GM13977 (cell line): ENCODE measurements around the gene UGT1A8.

Source experiments
- DNase-seq: peaks from one replicate; pipeline ENCODE4 v3.0.0; 2012; ENCODE audit warnings: low spot score
- in situ Hi-C: fragments of 300-500 bp; cut with MboI; formaldehyde crosslinking; loops from one replicate; pipeline ENCODE4 v1.12.0; 2022; ENCODE audit warnings: low sequenced_read_pairs, low pct_unique_long_range_greater_than_20kb, mixed read lengths, inconsistent platforms; ENCODE audit not compliant: unreplicated experiment
- TF ChIP-seq, protein P1 (sequence below): IDR thresholded peaks from 2 replicates; pipeline ENCODE4 v1.5.1; 2012; ENCODE audit warnings: mild to moderate bottlenecking, control low read depth; ENCODE audit not compliant: insufficient read depth; ENCODE audit errors: extremely low read depth, missing control alignments

UGT1A8 gene

DNA sequence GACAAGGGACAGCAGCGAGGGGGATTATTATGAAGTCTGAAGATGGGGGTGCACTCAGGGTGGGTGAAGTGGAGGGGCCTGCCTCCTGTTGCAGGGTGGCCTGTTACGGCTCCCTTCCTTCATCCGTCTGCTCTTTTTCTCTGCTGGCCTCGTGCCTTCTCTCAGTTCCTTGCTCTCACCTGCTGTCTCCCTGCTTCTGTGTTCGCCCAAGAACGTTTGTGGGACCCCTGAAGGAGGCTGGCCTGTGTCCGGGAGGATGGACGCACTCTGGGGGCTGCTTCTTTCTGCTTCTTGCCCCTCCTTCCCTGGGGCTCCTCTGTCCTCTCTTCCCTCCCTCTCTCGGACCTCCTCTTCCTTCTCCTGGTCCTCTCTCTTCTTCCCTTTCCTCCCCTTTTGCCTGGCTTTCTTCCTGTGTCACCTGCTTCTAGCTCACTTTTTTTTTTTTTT, 174.5 kb downstream of the UGT1A8 start:
- TF ChIP-seq, protein P1, sequence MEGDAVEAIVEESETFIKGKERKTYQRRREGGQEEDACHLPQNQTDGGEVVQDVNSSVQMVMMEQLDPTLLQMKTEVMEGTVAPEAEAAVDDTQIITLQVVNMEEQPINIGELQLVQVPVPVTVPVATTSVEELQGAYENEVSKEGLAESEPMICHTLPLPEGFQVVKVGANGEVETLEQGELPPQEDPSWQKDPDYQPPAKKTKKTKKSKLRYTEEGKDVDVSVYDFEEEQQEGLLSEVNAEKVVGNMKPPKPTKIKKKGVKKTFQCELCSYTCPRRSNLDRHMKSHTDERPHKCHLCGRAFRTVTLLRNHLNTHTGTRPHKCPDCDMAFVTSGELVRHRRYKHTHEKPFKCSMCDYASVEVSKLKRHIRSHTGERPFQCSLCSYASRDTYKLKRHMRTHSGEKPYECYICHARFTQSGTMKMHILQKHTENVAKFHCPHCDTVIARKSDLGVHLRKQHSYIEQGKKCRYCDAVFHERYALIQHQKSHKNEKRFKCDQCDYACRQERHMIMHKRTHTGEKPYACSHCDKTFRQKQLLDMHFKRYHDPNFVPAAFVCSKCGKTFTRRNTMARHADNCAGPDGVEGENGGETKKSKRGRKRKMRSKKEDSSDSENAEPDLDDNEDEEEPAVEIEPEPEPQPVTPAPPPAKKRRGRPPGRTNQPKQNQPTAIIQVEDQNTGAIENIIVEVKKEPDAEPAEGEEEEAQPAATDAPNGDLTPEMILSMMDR: no peak
- in situ Hi-C loops: no loop called here
- DNase-seq: no peak

DNA sequence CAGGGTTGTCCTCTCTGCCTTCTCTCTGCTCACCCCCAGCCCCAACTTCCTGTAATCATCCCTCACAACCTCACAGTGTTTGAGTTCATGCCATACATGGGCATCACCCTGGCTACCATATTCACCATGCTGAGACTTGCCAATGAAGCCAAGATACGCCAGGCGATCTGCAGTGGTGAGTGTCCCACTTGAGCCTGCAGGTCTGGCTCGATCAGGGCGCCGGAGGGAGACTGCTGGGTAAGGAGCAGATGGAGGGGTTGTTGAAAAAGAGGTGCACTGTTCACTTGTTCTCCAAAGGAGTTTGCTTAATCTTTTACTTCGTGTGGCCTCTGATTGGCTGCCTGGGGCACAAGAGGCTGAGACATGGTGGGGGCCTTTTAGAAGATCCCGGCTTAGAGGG, 175.3 kb downstream of the UGT1A8 start:
- no peak for DNase-seq
- in situ Hi-C loops: no loop called here
- TF ChIP-seq, protein P1: no peak

DNA sequence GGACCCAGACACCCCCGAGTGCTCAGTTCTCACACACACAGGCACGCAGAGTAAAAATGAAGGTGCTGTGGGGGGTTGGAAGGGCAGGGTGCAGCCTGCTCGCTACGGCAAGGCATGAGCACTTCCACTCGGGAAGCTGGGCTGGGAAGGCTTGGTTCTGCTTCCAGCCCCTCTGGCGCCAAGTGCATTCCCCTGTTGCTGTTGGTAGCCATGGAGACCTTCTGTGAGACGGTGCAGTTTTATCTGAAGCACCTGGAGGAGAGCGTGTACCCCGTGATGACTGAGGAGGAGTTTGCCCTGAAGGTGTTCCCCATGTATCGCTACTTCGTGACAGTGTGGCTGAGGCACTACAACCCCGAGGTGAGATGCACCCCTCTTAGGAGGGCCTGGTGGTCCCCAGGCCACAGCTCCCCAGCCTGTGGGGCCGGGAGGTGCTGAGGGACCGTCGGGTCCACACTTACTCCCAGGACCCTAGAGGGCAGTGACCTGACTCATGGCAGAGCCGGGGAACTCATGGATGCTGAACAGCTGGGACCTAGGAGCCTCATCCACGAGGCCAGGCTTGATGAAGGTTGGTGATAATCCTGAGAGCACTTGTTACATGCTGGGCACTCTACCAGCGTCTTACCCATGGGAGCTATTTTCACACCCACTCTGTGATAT, 176.2 kb downstream of the UGT1A8 start:
- TF ChIP-seq, protein P1: no peak
- DNase-seq: no peak
- in situ Hi-C loops: no loop called here

DNA sequence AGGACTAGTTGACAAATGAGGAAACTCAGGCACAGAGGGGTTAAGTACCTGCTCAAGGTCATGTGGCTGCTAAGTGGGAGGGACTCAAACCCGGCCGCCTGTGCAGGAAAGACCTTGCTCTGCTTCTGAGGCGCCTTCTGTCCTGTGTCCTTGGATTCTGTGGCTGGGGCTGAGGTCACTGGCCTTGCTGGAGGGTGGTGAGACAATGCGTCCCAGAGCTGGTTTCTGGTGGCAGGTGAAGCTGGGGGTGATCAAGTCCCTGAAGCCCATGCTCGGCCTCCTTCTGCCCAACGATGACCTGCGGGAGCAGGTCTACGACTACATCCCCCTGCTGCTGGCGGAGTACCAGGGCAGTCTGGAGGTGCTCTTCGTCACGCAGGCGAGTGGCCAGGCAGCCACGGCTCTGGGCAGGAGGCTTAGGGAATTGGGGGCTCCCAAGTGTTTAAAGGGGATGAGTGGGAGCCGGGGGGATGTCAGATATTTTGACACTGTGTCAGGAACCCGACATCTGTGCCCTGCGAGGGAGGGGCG, 176.8 kb downstream of the UGT1A8 start:
- in situ Hi-C loops: no loop called here
- TF ChIP-seq, protein P1: no peak
- no peak for DNase-seq

DNA sequence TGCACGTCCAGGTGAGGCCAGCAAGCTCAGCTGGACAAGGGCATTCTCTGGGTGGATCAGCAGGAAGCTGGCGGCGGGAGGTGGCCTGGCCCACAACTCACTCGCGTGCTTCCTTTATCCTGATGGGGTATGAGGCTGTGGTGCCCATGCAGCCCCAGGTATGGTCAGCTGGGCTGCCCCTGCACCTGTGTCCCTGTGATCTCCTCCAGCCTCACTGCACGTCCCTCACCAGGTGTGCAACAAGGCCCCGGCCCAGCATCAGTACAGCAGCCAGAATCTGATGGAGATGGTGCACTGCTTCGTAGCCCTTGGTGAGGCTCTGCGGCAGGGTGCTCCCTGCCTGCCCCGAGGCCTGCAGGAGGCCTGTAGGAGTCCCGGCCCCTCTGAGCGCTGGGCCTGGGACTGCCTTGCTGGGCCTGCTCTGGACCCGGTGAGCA, 178.3 kb downstream of the UGT1A8 start:
- TF ChIP-seq, protein P1: no peak
- in situ Hi-C loops: no loop called here
- no peak for DNase-seq

DNA sequence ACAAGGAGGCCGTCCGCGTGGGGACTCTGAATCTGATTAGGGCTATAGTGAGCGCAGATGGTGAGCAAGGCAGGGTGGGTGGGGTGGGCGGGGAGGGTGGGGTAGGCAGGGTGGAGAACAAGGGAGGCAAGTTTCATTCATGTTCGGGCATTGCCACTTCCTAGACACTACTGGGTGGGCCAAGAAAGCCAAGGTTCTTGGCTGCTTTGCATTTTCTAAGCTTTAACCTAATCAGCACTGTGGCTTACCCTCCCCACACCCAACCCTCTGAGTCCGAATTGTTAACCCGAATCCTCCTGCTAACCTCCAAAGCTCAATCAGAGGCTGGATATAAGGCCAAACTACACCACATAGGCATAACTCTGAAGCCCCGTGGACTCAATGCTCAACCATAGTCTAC, 178.8 kb downstream of the UGT1A8 start:
- in situ Hi-C loops: no loop called here

More for the DNA sequence above, 178.8 kb downstream of the UGT1A8 start:
- TF ChIP-seq, protein P1: no peak
- no peak for DNase-seq
